ENCODE data around the gene FAM228B. TPM values are rescaled to one million over a fixed set of nuclear protein-coding genes. Genes with fewer than 3 reads are reported as not detected.

The FAM228B gene
- total and polyA plus RNA-seq, 2 donors (not counting 1 experiment from before 2014, with no cell fraction given): 9.8 to 47.2 TPM

- peaks cover 0 to 6% (median 0%) of the 10 kb centered on the region in 3 donors for H3K9me3 ChIP-seq (ENCODE audit: control extremely low read depth in 1 of 3, control insufficient read depth in 2 of 3, insufficient read depth in 1 of 3, low read length in 2 of 3)
- no peaks in the 10 kb centered on the region for H3K27me3 ChIP-seq (replicated peaks in 1 of 4; ENCODE audit: control extremely low read depth in 1 of 4, control insufficient read depth in 3 of 4, insufficient read depth in 4 of 4, low read length in 3 of 4)
- no peak for TF ChIP-seq EZH2 (IDR thresholded peaks at IDR 0.05; ENCODE audit: borderline replicate concordance, insufficient read depth, low read depth, low read length, poor library complexity, severe bottlenecking)
- TF ChIP-seq CTCF (IDR thresholded peaks at IDR 0.05): no peak
- ATAC-seq (ENCODE audit: low read depth) (no peak), DNase-seq (no peak)
- Mint-ChIP-seq H3K4me3 (no peak overlapping the region), H3K9me3 (ENCODE audit: insufficient read depth) (no peaks in the 10 kb centered on the region), H3K27me3 (no peaks in the 10 kb centered on the region), H3K4me1 (no peaks in the 10 kb centered on the region), H3K27ac (no peak overlapping the region)
- 97% methylated on average over 17 of the region's 19 CpGs for WGBS (ENCODE audit: insufficient coverage)
- CTCF ChIA-PET: interaction anchor here (0.6 kb wide), 1 partner anchor 71 kb away, joined by 6 read pairs; no protein-coding TSS in a partner anchor
- H4K20me1 ChIP-seq (ENCODE audit: control insufficient read depth, insufficient read depth, low read length, poor library complexity, severe bottlenecking): no peaks in the 10 kb centered on the region
- H3K4me1 ChIP-seq (ENCODE audit: control insufficient read depth in 2 of 2, insufficient read depth in 2 of 2, low read length in 2 of 2): no peaks in the 10 kb centered on the region
- no peak overlapping the region for H2AFZ ChIP-seq (ENCODE audit: insufficient read depth, low read depth, low read length, poor library complexity, severe bottlenecking)
- POLR2A ChIA-PET: interaction anchor here (0.7 kb wide), 1 partner anchor 590 kb away, joined by 6 read pairs; the partner anchor contains the start of genes CENPO and PTRHD1
- H3K4me2 ChIP-seq (replicated peaks; ENCODE audit: low read depth, low read length, poor library complexity, severe bottlenecking): no peak overlapping the region
- no peak overlapping the region for H3K27ac ChIP-seq (ENCODE audit: low read length in 2 of 2)
- H3K9ac ChIP-seq (ENCODE audit: low read length): no peak overlapping the region
- H3K4me3 ChIP-seq (ENCODE audit: control extremely low read depth in 1 of 5, extremely low read depth in 1 of 5, insufficient read depth in 1 of 5, low read depth in 2 of 5, low read length in 4 of 5): no peak overlapping the region
- H3K79me2 ChIP-seq (ENCODE audit: control insufficient read depth, insufficient read depth, low read length): no peaks in the 10 kb centered on the region
- peaks cover 2 to 63% of the 10 kb centered on the region in 2 experiments for H3K36me3 ChIP-seq (replicated peaks in 1 of 2; ENCODE audit: control extremely low read depth in 1 of 2, control insufficient read depth in 1 of 2, extremely low read depth in 1 of 2, insufficient read depth in 2 of 2, low read length in 1 of 2)
- intact Hi-C loops (cut with micrococcal nuclease): no loop called here
These were observed 79.9 kb downstream of the FAM228B start for GRCh38 chr2:24203029-24203786.

GRCh38 chr2:24203787-24204150, 80.5 kb downstream of the FAM228B start:
- TF ChIP-seq EZH2 (IDR thresholded peaks at IDR 0.05; ENCODE audit: borderline replicate concordance, insufficient read depth, low read depth, low read length, poor library complexity, severe bottlenecking): no peak
- TF ChIP-seq CTCF (IDR thresholded peaks at IDR 0.05): no peak
- POLR2A ChIA-PET: no interaction called here
- CTCF ChIA-PET: interaction anchor here (0.6 kb wide), 1 partner anchor 12 kb away, joined by 4 read pairs; no protein-coding TSS in a partner anchor

More at GRCh38 chr2:24203787-24204150, 80.5 kb downstream of the FAM228B start:
- Mint-ChIP-seq H3K27me3 (no peaks in the 10 kb centered on the region), H3K4me1 (no peaks in the 10 kb centered on the region), H3K4me3 (no peak overlapping the region), H3K9me3 (ENCODE audit: insufficient read depth) (no peaks in the 10 kb centered on the region), H3K27ac (no peak overlapping the region)
- DNase-seq (no peak), ATAC-seq (ENCODE audit: low read depth) (no peak)
- peaks cover 2 to 69% of the 10 kb centered on the region in 2 experiments for H3K36me3 ChIP-seq (replicated peaks in 1 of 2; ENCODE audit: control extremely low read depth in 1 of 2, control insufficient read depth in 1 of 2, extremely low read depth in 1 of 2, insufficient read depth in 2 of 2, low read length in 1 of 2)
- H3K4me3 ChIP-seq (ENCODE audit: control extremely low read depth in 1 of 5, extremely low read depth in 1 of 5, insufficient read depth in 1 of 5, low read depth in 2 of 5, low read length in 4 of 5): no peak overlapping the region
- no peak overlapping the region for H3K9ac ChIP-seq (ENCODE audit: low read length)
- no peak overlapping the region for H3K4me2 ChIP-seq (replicated peaks; ENCODE audit: low read depth, low read length, poor library complexity, severe bottlenecking)
- no peaks in the 10 kb centered on the region for H4K20me1 ChIP-seq (ENCODE audit: control insufficient read depth, insufficient read depth, low read length, poor library complexity, severe bottlenecking)
- peaks cover 0 to 4% (median 0%) of the 10 kb centered on the region in 3 donors for H3K9me3 ChIP-seq (ENCODE audit: control extremely low read depth in 1 of 3, control insufficient read depth in 2 of 3, insufficient read depth in 1 of 3, low read length in 2 of 3)
- no peak overlapping the region for H3K27ac ChIP-seq (ENCODE audit: low read length in 2 of 2)
- H3K27me3 ChIP-seq (replicated peaks in 1 of 4; ENCODE audit: control extremely low read depth in 1 of 4, control insufficient read depth in 3 of 4, insufficient read depth in 4 of 4, low read length in 3 of 4): no peaks in the 10 kb centered on the region
- intact Hi-C loops (cut with micrococcal nuclease): no loop called here
- 89% methylated on average over 1 of the region's 5 CpGs for WGBS (ENCODE audit: insufficient coverage)
- no peaks in the 10 kb centered on the region for H3K79me2 ChIP-seq (ENCODE audit: control insufficient read depth, insufficient read depth, low read length)
- H3K4me1 ChIP-seq (ENCODE audit: control insufficient read depth in 2 of 2, insufficient read depth in 2 of 2, low read length in 2 of 2): no peaks in the 10 kb centered on the region
- H2AFZ ChIP-seq (ENCODE audit: insufficient read depth, low read depth, low read length, poor library complexity, severe bottlenecking): no peak overlapping the region

Measured in B cell (primary cell).